ENCODE results near the gene CDH5.

The CDH5 gene

GRCh38 chr16:66375451-66375850, 9.0 kb downstream of the CDH5 start:
- DNase-seq: no peak

- no peak for DNase-seq
These were observed 9.6 kb downstream of the CDH5 start for GRCh38 chr16:66376114-66376513.

- no peak for DNase-seq
These were observed 10.2 kb downstream of the CDH5 start for GRCh38 chr16:66376577-66377305.

DNA sequence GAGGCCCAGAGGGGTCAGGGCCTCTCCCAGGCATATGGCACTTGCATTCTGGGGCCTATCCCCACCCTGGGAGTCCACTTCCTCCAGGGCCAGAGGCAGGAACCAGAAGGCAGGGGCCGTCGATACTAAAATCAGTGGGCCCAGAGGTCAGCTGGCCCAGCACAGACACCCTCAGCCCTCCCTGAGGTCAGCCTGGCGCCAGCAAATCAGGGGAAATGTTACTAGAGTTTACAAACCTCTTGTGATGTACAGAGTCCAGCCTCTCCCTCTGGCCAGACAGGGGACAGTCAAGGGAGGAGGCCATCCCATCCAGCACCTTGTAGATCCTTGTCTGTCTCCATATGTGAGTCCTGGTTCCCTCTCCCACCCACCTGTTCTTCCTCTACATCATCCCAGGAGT, 10.8 kb downstream of the CDH5 start:
- DNase-seq: no peak

- no peak for DNase-seq
These were observed 12.5 kb downstream of the CDH5 start for GRCh38 chr16:66378741-66379570.

- no peak for DNase-seq
These were observed 13.1 kb downstream of the CDH5 start for GRCh38 chr16:66379571-66379941.

DNA sequence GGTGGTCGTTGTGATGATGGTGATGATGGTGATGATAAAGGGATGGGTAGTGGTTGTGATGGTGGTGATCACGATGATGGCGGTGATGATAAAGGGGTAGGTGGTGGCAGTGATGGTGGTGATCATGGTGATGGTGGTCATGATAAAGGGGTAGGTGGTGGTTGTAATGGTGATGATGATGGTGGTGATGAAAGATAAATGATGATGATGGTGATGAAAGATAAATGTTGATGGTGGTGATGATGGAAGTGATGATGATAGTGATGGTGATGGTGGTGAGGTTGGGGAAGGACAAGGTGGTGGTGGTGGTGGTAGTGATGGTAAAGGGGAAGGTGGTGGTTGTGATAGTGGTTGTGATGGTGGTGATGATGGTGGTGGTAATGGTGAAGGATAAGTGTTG, 13.9 kb downstream of the CDH5 start:
- no peak for DNase-seq

GRCh38 chr16:66381585-66382170, 15.2 kb downstream of the CDH5 start:
- DNase-seq: no peak

DNA sequence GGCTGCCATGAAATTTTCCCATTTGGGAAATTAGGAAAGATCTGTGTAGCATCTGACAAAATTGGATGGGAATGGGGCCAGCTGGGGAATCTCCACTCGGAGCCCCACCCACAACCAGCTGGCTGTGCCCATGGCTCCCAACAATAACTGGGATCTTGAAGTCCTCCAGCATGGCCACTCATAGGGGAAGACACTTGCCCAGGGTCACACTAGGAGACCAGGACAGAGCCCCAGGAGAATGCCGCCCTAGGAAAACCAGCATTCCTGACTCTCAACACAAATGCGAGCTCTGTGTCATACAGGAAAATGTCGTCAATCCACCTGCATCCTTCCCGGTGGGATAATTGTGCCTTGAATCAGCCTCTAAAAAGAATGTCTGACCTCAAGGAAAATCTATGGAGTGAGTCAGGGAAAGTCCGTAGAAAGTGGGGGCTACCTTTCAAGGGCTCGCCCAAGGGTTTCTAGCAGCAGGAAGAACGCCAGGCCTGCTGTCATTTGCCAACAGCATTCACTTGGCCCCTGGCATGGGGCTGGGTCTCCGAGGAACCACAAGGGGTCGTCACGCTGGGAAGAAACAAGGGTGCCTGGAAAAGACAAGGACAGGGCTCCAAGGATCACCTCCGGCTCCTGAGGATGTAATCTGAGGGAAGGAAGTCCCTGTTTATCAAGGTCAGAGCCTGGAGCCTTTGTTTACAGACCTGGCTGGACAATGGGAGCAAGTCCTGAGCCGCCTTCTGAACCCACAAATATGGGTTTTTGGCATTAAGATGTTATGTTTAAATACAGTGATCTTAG, 15.9 kb downstream of the CDH5 start:
- no peak for DNase-seq

- DNase-seq: no peak
These were observed 16.4 kb downstream of the CDH5 start for GRCh38 chr16:66382966-66383299.

GRCh38 chr16:66383551-66383950, 17.1 kb downstream of the CDH5 start:
- no peak for DNase-seq

DNA sequence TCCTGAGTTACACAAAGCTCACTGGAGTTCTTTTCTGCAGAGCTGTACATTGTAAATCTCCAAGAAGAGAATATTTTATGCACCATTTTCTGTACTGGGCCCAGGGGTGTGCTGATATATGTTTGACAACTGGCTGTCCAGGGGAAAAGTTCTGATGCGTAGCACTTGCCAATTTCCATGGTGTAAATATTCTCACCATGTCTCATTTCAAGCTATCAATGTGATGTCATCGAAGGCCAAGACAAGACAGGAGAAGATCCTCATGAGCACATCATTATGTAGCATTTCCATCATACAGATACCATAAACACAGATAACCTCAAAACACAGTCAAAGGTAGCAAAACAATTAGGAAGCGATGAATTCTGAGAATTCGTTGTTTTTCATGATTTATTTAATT, 18.9 kb downstream of the CDH5 start:
- no peak for DNase-seq

- no peak for DNase-seq
These were observed 20.4 kb downstream of the CDH5 start for GRCh38 chr16:66386629-66387622.

GRCh38 chr16:66387817-66388332, 21.4 kb downstream of the CDH5 start:
- DNase-seq: no peak

DNA sequence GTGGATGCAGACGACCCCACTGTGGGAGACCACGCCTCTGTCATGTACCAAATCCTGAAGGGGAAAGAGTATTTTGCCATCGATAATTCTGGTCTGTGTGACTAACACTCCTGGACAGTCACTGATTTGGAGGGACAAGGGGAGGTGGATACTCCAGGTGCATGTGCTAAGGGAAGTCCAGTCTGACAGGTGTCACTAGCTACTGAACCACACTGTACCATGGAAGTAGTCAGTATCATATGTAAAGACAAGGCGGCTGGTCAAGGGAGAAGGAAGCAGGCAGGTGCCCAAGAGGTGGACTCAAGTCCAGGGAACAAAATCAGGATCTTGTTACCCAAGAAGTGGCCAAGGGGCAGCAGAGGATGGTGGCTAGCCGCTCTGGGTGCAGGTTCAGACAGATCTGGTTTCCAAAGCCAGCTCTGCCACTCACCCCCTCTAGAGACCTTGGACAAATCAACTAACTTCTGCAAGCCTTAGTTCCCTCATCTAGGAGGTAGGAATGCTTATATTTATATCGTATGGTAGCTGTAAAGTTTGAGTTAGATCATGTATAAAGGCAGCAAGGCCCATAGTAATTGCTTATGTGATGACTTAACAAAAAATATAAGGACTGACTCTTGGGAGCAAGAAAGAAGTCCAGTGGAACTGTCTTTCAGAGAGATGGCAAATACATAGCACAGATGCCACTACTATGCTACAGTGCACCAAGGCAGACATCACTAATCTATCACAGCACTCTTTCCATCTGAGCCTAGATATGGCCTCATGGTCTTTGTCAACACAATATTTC, 22.1 kb downstream of the CDH5 start:
- no peak for DNase-seq

DNA sequence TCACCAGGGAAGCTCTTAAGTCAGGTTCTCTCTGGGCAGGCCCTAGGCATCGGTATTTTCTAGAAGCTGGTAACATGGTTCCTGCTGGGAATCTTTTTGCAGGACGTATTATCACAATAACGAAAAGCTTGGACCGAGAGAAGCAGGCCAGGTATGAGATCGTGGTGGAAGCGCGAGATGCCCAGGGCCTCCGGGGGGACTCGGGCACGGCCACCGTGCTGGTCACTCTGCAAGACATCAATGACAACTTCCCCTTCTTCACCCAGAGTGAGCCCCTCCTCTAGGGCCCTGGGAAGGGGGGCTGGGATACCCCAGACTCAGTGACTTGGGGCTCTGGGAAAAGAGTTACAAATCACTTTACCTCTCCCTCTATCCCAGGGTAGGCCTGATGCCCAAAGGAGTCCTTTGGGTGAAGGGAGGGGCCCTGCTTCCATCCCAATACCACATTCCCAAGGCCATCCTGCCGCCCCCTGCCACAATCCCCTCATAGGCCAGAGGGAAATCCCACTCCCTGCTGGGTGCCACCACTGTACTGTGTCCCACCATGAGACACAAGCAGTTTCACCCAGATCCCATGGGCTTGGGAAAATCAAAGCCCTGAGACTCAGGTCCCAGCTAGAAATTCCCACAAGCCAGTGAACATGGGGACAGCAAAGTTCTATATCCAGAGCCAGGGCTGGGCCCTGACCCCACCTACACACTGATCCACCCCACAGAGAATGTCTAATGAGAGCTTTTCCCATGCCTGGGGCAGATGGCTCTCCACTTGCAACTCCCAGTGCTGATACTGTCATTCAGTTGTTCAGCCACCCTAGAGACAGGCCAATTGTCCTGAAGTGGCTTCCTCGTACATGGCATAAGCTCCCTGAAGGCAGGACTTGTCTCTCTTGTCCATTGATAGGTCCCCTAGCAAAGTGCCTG, 23.0 kb downstream of the CDH5 start:
- no peak for DNase-seq

GRCh38 chr16:66390346-66391108, 24.0 kb downstream of the CDH5 start:
- no peak for DNase-seq

DNA sequence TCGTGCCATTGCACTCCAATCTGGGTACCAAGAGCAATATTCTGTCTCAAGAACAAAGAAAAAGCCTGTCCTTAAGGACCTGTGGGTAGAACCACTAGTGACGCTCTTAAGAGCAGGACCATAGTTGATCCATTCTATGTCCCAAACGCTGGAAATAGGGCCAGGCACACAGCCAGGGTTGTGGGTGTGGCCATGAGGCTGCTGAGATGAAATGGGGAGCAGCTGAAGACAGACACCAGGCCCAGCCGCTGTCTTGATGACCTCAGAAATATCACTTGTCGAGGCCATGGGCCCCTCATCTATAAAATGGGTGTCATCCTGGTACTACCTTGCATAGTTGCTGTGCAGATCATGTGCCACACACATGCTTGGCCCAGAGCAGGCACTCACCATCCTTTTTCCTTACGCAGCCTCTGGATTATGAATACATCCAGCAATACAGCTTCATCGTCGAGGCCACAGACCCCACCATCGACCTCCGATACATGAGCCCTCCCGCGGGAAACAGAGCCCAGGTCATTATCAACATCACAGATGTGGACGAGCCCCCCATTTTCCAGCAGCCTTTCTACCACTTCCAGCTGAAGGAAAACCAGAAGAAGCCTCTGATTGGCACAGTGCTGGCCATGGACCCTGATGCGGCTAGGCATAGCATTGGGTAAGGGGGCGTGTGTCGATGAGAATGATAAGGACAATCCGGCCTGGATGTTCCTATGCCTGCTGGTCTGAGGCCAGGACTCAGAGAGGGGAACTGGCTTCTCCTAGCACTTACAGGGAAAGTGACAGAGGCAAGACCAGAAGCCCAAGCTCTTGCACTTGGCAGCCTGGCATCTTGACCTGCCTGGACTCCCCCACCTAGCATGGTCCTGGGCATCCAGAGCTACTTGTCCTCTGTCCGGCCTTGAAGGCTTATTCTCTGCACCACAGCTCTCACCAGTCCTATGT, 25.5 kb downstream of the CDH5 start:
- no peak for DNase-seq

Measured in NCI-H524 (cell line).